HFFc6 (cell line): Measurements from ENCODE around the gene PRKD2. TPM values are rescaled to one million over a fixed set of nuclear protein-coding genes. Genes with fewer than 3 reads are reported as not detected.

Experiments used
- DNase-seq: peaks from one replicate; pipeline ENCODE4 v3.0.0-alpha.2; 2018
- H3K27ac Mint-ChIP-seq: 2 replicates; pipeline ENCODE4 v1.8.0; 2020; ENCODE audit warnings: mild to moderate bottlenecking, mixed read lengths
- H3K27me3 Mint-ChIP-seq: 2 replicates; pipeline ENCODE4 v1.8.0; 2021; ENCODE audit warnings: mild to moderate bottlenecking, moderate library complexity, mixed read lengths; ENCODE audit not compliant: insufficient read depth
- H3K36me3 Mint-ChIP-seq: 2 replicates; pipeline ENCODE4 v1.8.0; 2021; ENCODE audit warnings: low read depth, mixed read lengths
- H3K4me1 Mint-ChIP-seq: 2 replicates; pipeline ENCODE4 v1.8.0; 2020; ENCODE audit warnings: low read depth, mixed read lengths
- H3K4me3 Mint-ChIP-seq: 2 replicates; pipeline ENCODE4 v1.8.0; 2020; ENCODE audit warnings: mild to moderate bottlenecking, moderate library complexity, mixed read lengths
- H3K9me3 Mint-ChIP-seq: 2 replicates; pipeline ENCODE4 v1.8.0; 2020; ENCODE audit warnings: mild to moderate bottlenecking, mixed read lengths
- CTCF ChIP-seq: fragments of 200-600 bp; sonication (generic); IDR thresholded peaks from 2 replicates; pipeline ENCODE4 v1.5.0; 2021; ENCODE audit warnings: antibody characterized with exemption, mild to moderate bottlenecking
- total RNA-seq, 6 experiments: library from RNA; stranded (reverse); fragmentation: NEBNext Ultra II Directional; extraction: Animal tissue kit (Norgen Biotek cat#: 25700); gene quantifications; 2 replicates in 1 of 6; 3 replicates in 5 of 6; pipeline ENCODE4 v1.2.3, GENCODE V29; 2021

The PRKD2 gene
- total RNA-seq, 6 experiments from 2014 or later, result 35.3 to 42.2 (median 38.4) TPM

DNA sequence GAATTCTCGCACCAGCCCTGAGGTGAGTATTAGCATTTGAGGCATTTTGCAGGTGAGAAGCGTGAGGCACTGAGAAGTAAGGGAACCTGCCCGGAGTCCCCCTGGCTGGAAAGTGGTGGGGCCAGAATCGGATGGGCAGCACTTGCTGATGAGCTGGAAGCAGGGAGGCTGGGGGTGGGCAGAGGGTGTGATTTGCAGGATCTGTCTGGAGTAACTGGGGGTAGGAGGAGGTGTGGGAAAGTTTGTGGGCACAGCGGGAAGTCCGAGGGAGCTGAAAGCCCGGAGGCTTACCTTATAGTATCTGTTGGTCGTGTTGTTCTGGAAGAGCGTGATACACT, 20.1 kb downstream of the PRKD2 start:
- Mint-ChIP-seq H3K27me3 (peaks cover 1% of the 10 kb centered on the region; the same call in 1 of the 2 replicates), H3K27ac (no peak overlapping the region), H3K36me3 (peaks cover 49% of the 10 kb centered on the region), H3K4me3 (no peak overlapping the region), H3K4me1 (no peaks in the 10 kb centered on the region), H3K9me3 (no peaks in the 10 kb centered on the region)
- DNase-seq, result no peak
- TF ChIP-seq CTCF, result no peak

GRCh38 chr19:46696052-46696451, 20.9 kb downstream of the PRKD2 start:
- TF ChIP-seq CTCF, result no peak
- Mint-ChIP-seq H3K4me3 (no peak overlapping the region), H3K4me1 (no peaks in the 10 kb centered on the region), H3K9me3 (no peaks in the 10 kb centered on the region), H3K27ac (no peak overlapping the region), H3K27me3 (peaks cover 1% of the 10 kb centered on the region; the same call in 1 of the 2 replicates), H3K36me3 (peaks cover 53% of the 10 kb centered on the region)
- no peak for DNase-seq

GRCh38 chr19:46693760-46694159, 23.2 kb downstream of the PRKD2 start:
- no peak for TF ChIP-seq CTCF
- no peak overlapping the region for H3K4me3 Mint-ChIP-seq
- no peaks in the 10 kb centered on the region for H3K9me3 Mint-ChIP-seq
- no peak for DNase-seq
- no peak overlapping the region for H3K27ac Mint-ChIP-seq
- peaks cover 54% of the 10 kb centered on the region for H3K36me3 Mint-ChIP-seq
- H3K4me1 Mint-ChIP-seq, result no peaks in the 10 kb centered on the region
- no peaks in the 10 kb centered on the region for H3K27me3 Mint-ChIP-seq

GRCh38 chr19:46692918-46693722, 23.8 kb downstream of the PRKD2 start:
- peaks cover 49% of the 10 kb centered on the region for H3K36me3 Mint-ChIP-seq
- no peaks in the 10 kb centered on the region for H3K9me3 Mint-ChIP-seq
- no peaks in the 10 kb centered on the region for H3K4me1 Mint-ChIP-seq
- no peak for TF ChIP-seq CTCF
- DNase-seq, result peak; percentile 6
- H3K27ac Mint-ChIP-seq, result no peak overlapping the region
- no peaks in the 10 kb centered on the region for H3K27me3 Mint-ChIP-seq
- H3K4me3 Mint-ChIP-seq, result no peak overlapping the region

GRCh38 chr19:46691948-46692347, 25.0 kb downstream of the PRKD2 start:
- Mint-ChIP-seq H3K4me3 (no peak overlapping the region), H3K36me3 (peaks cover 40% of the 10 kb centered on the region), H3K27me3 (no peaks in the 10 kb centered on the region), H3K27ac (no peak overlapping the region), H3K4me1 (no peaks in the 10 kb centered on the region), H3K9me3 (no peaks in the 10 kb centered on the region)
- TF ChIP-seq CTCF, result 0 out of 2 replicates have a peak, but pooled peaks have one; percentile 11
- no peak for DNase-seq
